Stimulated activated CD8-positive, alpha-beta memory T cell treated with anti-CD3 and anti-CD28 coated beads, Interleukin-7, amount 100 ng/mL, for 48 hours (primary cell): ENCODE results near the gene GALNT9.

Experiments used
- DNase-seq, 2 donors: peaks; one replicate each; pipeline ENCODE4 v3.0.0-alpha.2; 2020; ENCODE audit warnings: low read depth in 1 of 2; ENCODE audit errors: extremely low read depth in 1 of 2

Gene GALNT9

GRCh38 chr12:132161796-132162507, 167.4 kb downstream of the GALNT9 start:
- no peak for DNase-seq

DNA sequence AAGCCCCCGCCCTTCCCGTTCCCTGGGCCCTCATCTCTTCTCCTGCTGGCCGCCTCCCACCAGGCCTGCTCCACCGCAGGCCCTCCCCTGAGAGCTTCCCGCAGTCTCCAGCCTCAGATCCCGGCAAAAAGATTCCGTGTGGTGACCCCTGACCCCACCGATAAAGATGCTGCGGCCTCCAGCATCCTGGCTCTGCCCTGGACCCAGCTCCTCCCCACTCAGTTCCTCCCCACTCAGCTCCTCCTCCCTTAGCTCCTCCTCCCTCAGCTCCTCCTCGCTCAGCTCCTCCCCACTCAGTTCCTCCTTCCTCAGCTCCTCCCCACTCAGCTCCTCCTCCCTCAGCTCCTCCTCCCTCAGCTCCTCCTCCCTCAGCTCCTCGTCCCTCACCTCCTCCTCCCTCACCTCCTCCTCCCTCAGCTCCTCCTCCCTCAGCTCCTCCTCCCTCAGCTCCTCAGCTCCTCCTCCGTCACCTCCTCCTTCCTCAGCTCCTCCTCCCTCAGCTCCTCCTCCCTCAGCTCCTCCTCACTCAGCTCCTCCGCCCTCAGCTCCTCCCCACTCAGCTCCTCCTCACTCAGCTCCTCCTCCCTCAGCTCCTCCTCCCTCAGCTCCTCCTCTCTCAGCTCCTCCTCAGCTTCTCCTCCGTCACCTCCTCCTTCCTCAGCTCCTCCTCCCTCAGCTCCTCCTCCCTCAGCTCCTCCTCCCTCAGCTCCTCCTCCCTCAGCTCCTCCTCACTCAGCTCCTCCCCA, 168.2 kb downstream of the GALNT9 start:
- no peak for DNase-seq

- DNase-seq, result no peak
Measured at GRCh38 chr12:132160601-132161035, 168.8 kb downstream of the GALNT9 start.

- no peak for DNase-seq
Measured at GRCh38 chr12:132160016-132160415, 169.4 kb downstream of the GALNT9 start.

DNA sequence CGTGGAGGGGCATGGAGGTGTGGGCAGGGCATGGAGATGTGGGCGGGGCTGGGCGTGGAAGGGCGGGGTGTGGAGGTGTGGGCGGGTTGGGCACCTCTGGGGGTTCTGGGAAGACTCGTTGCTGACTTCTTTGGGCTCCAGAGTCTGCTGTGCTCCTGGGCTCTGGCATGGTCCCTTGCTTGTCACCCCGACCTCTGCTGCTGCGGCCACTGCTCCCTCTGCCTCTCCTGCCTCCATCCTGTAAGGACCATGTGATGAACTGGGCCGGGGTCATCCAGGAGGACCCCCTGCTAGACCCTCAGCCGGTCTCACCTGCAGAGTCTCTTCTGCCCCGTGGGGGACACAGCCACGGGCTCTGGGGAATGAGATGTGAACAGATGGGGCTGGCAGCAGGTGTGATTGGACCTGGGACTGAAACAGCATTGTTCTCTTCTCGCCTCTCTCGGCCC, 169.8 kb downstream of the GALNT9 start:
- DNase-seq, result no peak

GRCh38 chr12:132158677-132159554, 170.5 kb downstream of the GALNT9 start:
- no peak for DNase-seq

DNA sequence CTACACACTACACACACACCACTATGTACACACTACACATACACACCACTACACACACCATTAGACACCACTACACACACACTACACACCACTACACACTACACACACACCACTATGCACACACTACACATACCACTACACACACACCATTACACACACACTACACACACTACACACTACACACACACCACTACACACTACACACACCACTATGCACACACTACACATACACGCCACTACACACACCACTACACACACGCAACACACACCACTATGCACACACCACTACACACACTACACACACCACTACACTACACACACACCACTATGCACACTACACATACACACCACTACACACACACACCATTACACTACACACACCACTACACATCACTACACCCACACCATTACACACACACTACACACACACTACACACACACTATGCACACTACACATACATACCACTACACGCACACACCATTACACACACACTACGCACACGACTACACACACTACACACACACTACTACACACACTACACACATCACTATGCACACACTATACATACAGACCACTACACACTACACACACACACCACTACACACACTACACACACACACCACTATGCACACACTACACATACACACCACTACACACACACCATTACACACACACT, 171.5 kb downstream of the GALNT9 start:
- DNase-seq, result no peak

- DNase-seq, result no peak
Measured at GRCh38 chr12:132156573-132157325, 172.6 kb downstream of the GALNT9 start.

DNA sequence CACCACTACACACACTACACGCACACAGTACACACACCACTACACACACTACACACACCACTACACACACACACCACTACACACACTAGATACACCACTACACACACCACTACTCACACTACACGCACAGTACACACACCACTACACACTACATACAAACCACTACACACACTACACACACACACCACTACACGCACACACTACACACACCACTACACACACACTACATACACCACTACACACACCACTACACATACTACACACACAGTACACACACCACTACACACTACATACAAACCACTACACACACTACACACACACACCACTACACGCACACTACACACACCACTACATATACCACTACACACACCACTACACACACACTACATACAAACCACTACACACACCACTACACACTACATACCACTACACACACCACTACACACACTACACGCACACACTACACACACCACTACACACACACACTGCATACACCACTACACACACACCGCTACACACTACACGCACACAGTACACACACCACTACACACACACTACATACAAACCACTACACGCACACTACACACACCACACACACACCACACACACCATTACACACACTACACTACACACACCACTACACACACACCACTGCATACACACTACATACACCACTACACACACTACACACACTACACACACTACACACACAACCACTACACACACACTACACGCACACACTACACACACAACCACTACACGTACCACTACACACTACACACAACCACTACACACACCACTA, 173.4 kb downstream of the GALNT9 start:
- no peak for DNase-seq

GRCh38 chr12:132154941-132155770, 174.2 kb downstream of the GALNT9 start:
- no peak for DNase-seq

GRCh38 chr12:132154341-132154761, 175.0 kb downstream of the GALNT9 start:
- no peak for DNase-seq

- peak in 1 of 2 donors; percentile 33 for DNase-seq
Measured at GRCh38 chr12:132153501-132154340, 175.7 kb downstream of the GALNT9 start.

- DNase-seq, result no peak
Measured at GRCh38 chr12:132152953-132153352, 176.4 kb downstream of the GALNT9 start.

- DNase-seq, result no peak
Measured at GRCh38 chr12:132152411-132152821, 177.0 kb downstream of the GALNT9 start.

- no peak for DNase-seq
Measured at GRCh38 chr12:132151766-132152410, 177.5 kb downstream of the GALNT9 start.

- DNase-seq, result no peak
Measured at GRCh38 chr12:132151145-132151765, 178.1 kb downstream of the GALNT9 start.
